ENCODE measurements around the gene MBD3.

GRCh38 chr19:1606138-1606651 lies 13.5 kb upstream of the MBD3 start:
- TF ChIP-seq, protein P1, sequence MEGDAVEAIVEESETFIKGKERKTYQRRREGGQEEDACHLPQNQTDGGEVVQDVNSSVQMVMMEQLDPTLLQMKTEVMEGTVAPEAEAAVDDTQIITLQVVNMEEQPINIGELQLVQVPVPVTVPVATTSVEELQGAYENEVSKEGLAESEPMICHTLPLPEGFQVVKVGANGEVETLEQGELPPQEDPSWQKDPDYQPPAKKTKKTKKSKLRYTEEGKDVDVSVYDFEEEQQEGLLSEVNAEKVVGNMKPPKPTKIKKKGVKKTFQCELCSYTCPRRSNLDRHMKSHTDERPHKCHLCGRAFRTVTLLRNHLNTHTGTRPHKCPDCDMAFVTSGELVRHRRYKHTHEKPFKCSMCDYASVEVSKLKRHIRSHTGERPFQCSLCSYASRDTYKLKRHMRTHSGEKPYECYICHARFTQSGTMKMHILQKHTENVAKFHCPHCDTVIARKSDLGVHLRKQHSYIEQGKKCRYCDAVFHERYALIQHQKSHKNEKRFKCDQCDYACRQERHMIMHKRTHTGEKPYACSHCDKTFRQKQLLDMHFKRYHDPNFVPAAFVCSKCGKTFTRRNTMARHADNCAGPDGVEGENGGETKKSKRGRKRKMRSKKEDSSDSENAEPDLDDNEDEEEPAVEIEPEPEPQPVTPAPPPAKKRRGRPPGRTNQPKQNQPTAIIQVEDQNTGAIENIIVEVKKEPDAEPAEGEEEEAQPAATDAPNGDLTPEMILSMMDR (IDR thresholded peaks at IDR 0.05), result peak; percentile 29
- TF ChIP-seq ZFX (IDR thresholded peaks at IDR 0.05; ENCODE audit: borderline replicate concordance), result no peak
